Stimulated activated CD4-positive, alpha-beta T cell treated with anti-CD3 and anti-CD28 coated beads, Interleukin-2, amount 100 ng/mL, for 48 hours (primary cell): ENCODE data around the gene NPIPB5.
"Not testable (repeated sequence)": the region's sequence is repeated elsewhere in the genome, so short reads cannot be mapped to it uniquely, and the experiment has no call there.

Experiments
- DNase-seq, 2 donors: peaks; one replicate each; pipeline ENCODE4 v3.0.0-alpha.2; 2020

NPIPB5 gene

DNA sequence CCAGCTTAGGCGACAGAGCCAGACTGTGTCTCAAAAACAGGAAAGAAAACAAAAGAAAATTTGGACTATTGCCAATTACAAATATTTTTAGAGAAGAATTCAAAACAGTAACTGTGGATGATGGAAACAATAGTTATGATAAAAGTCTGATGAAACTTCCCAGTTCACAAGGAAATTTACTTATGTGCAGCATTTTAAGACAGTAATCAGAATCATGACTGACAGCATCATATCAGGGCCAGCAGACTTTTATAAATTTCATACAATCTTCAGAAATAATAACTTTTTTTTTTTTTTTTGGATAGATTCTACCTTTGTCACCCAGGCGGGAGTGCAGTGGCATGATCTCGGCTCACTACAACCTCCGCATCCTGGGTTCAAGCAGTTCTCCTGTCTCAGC, at the start of gene NPIPB5:
NPIPB5 (plus strand) TSS at position 301 of the 400 bp plus-strand sequence. CDS start 2,911 bp downstream, outside the sequence.
- not testable (repeated sequence) for DNase-seq

DNA sequence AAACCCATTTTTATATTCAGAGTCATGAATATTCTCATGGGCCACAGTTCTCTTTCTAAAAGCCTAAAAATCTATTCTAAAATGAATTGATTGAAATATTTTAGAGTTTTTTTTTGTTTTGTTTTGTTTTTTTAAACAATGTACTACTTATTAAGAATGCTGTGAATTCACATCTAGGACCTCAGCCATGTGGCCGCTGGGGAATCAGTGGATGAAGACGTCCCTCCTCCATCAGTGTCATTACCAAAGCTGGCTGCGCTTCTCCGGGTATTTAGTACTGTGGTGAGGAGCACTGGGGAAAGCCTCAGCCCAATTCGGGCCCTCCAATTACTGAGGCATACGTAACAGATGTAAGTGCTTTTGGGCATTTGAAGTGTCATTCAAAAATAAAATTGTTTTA, 41.8 kb upstream of the NPIPB5 start:
- DNase-seq = not testable (repeated sequence)

DNA sequence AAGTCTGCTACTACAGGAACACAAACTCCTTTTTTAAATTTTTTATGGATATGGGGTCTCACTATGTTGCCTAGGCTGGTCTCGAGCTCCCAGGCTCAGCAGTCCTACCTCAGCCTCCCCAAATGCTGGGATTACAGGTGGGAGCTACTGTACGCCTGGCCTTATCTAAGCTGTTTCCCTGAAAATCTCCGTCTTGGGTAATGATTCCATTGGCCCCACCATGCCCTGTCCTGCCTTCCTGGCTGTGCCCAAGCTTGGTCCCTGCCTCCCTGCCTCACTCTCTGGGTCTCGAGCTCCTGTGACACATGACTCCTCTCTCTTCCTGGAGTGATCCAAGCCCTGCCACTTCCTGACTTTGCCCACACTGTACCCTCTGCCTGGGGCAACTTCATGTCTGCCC, 27.3 kb downstream of the NPIPB5 start:
- not testable (repeated sequence) for DNase-seq

DNA sequence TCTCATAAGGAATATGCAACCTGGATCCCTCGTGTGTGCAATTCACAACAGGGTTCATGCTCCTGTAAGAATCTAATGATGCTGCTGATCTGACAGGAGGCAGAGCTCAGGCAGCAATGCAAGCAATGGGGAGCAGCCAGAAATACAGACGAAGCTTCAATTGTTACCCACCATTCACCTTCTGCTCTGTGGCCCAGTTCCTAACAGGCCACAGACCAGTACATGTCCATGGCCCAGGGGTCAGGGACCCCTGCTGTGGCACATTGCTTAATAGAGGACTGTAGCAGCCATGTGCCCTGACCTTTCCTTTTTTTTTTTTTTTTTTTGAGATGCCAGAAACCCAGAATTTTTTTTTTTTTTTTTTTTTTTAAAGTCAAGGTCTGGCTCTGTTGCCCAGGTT, 34.1 kb downstream of the NPIPB5 start:
- not testable (repeated sequence) for DNase-seq

DNA sequence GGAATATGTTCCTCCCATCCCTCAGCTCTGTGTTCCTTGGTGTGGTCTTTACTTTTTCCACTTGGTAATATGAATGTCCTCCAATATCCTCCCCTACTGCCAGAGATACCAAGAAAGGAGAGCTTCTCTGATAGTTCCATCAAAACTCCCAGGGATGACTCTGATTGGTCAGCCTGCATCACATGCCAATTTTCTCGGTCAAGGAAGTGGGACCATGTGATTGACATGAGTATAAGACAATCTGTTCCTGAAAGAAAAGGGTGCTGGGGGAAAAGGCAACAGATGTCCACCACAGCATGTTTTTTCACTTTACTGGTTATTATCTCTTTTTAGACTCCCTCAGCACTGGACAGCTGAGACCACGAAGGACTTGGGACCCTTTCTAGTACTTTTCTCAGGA, 35.9 kb downstream of the NPIPB5 start:
- not testable (repeated sequence) for DNase-seq

DNA sequence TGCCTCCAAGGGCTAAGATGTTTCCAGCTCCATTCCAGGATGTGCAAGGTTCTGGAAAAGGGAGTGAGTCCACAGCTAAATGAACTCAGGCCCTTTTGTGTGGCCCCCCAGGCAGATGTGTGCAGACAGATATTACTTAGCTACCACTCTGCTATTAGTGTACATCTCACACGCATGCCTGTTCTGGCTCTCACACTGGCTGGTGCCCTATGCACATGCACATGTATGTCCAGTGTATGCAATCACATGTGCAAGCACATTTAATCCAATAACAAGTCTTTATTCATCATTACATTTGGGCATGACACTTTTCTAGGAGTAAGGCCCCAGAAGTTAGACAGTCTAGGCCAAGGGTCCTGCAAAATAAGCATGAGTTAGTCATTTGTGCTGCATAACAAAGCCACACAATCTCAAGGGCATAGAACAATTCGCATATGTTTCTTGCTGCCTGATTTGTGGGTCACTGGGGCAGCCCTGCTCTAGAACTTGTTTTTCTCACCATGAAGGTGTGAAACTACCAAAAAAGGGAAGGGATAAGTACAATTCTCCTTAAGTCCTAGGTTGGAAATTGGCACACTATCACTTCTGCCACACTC, 36.6 kb downstream of the NPIPB5 start:
- DNase-seq = not testable (repeated sequence)

DNA sequence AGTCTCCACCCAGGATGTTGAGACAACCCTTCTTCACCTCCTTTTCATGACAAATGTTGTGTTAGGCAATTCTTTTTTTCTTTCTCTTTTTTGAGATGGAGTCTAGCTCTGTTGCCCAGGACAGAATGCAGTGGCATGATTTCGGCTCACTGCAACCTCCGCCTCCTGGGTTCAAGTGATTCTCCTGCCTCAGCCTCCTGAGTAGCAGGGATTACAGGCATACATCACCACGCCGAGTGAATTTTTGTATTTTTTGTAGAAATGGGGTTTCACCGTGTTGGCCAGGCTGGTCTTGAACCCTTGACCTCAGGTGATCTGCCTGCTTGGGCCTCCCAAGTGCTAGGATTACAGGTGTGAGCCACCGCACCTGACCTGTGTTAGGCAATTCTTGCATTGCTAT, 39.2 kb downstream of the NPIPB5 start:
- DNase-seq = not testable (repeated sequence)

DNA sequence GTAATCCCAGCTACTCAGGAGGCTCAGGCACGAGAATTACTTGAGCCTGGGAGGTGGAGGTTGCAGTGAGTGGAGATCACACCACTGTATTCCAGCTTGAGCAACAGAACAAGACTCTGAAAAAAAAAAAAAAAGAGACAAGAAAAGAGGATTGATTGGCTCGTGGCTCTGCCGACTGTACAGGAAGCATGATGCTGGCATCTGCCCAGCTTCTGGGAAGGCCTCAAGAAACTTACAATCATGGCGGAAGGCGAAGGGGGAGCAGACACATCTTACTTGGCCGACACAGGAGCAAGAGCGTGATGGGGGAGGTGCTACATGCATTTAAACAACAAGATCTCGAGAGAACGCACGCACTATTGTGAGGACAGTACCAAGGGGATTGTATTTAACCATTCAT, 40.5 kb downstream of the NPIPB5 start:
- not testable (repeated sequence) for DNase-seq

DNA sequence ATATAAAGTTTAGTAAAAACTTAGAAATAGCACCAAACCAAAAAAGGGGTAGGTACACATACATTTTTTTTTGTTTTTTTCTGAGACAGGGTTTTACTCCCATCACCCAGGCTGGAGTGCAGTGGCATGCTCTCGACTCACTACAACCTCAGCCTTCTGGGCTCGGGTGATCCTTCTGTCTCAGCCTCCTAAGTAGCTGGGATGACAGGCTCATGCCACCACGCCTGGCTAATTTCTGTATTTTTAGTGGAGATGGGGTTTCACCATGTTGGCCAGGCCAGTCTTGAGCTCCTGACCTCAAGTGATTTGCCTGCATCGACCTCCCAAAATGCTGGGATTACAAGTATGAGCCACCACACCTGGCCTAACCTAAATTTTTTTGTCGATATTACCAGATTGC, 41.0 kb downstream of the NPIPB5 start:
- not testable (repeated sequence) for DNase-seq

DNA sequence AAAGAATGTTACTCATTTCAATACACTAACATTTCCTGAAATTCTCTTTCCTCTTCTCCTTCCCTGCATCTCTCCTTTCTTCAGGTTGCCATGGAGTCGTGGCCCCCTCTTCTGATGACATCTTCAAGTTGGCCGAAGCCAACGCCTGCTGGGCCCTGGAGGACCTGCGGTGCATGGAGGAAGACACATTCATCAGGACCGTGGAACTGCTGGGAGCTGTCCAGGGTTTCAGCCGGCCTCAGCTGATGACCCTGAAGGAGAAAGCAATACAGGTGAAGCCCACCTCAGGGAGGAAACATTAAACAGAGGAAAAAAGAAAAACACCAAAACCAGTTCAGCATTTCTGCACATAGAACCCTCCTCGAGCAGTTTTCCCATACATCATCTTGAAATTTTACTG, 46.1 kb downstream of the NPIPB5 start:
- not testable (repeated sequence) for DNase-seq
